ENCODE measurements around the gene C14orf132.

C14orf132 gene

GRCh38 chr14:96029089-96029645 lies 10.0 kb upstream of the C14orf132 start:
- TF ChIP-seq CTCF (IDR thresholded peaks at IDR 0.05; ENCODE audit: extremely low read depth, insufficient read depth, missing control alignments): no peak
- in situ Hi-C loops (cut with MboI; ENCODE audit: low pct_unique_long_range_greater_than_20kb, low sequenced_read_pairs, unreplicated experiment): no loop called here
- DNase-seq (ENCODE audit: low spot score): no peak

- in situ Hi-C loops (cut with MboI; ENCODE audit: low pct_unique_long_range_greater_than_20kb, low sequenced_read_pairs, unreplicated experiment): no loop called here
These were observed 8.9 kb upstream of the C14orf132 start for GRCh38 chr14:96030108-96030760.

GRCh38 chr14:96031691-96032090 lies 7.5 kb upstream of the C14orf132 start:
- DNase-seq (ENCODE audit: low spot score): no peak
- in situ Hi-C loops (cut with MboI; ENCODE audit: low pct_unique_long_range_greater_than_20kb, low sequenced_read_pairs, unreplicated experiment): no loop called here
- no peak for TF ChIP-seq CTCF (IDR thresholded peaks at IDR 0.05; ENCODE audit: extremely low read depth, insufficient read depth, missing control alignments)

More at GRCh38 chr14:96030108-96030760, 8.9 kb upstream of the C14orf132 start:
- no peak for DNase-seq (ENCODE audit: low spot score)
- TF ChIP-seq CTCF (IDR thresholded peaks at IDR 0.05; ENCODE audit: extremely low read depth, insufficient read depth, missing control alignments): no peak

GRCh38 chr14:96035456-96035855 lies 3.7 kb upstream of the C14orf132 start:
- in situ Hi-C loops (cut with MboI; ENCODE audit: low pct_unique_long_range_greater_than_20kb, low sequenced_read_pairs, unreplicated experiment): no loop called here

GRCh38 chr14:96037891-96038557 lies 1.1 kb upstream of the C14orf132 start:
- TF ChIP-seq CTCF (IDR thresholded peaks at IDR 0.05; ENCODE audit: extremely low read depth, insufficient read depth, missing control alignments): no peak
- DNase-seq (ENCODE audit: low spot score): no peak
- in situ Hi-C loops (cut with MboI; ENCODE audit: low pct_unique_long_range_greater_than_20kb, low sequenced_read_pairs, unreplicated experiment): no loop called here

More at GRCh38 chr14:96035456-96035855, 3.7 kb upstream of the C14orf132 start:
- TF ChIP-seq CTCF (IDR thresholded peaks at IDR 0.05; ENCODE audit: extremely low read depth, insufficient read depth, missing control alignments): no peak
- DNase-seq (ENCODE audit: low spot score): no peak

GRCh38 chr14:96038558-96038919 lies 623 bp upstream of the C14orf132 start:
- no peak for TF ChIP-seq CTCF (IDR thresholded peaks at IDR 0.05; ENCODE audit: extremely low read depth, insufficient read depth, missing control alignments)
- no peak for DNase-seq (ENCODE audit: low spot score)
- in situ Hi-C loops (cut with MboI; ENCODE audit: low pct_unique_long_range_greater_than_20kb, low sequenced_read_pairs, unreplicated experiment): no loop called here

Measured in GM13977 (cell line).